GM12873 (cell line): ENCODE measurements around the gene ASPHD2.

Experiments
- CTCF ChIP-seq: IDR thresholded peaks from 2 replicates; pipeline ENCODE4 v1.5.1; 2012; ENCODE audit warnings: low read depth, mild to moderate bottlenecking, moderate library complexity, low read length, control low read depth; ENCODE audit not compliant: insufficient read depth; ENCODE audit errors: missing control alignments

Gene ASPHD2

GRCh38 chr22:26428515-26429457, at the start of gene ASPHD2:
Gene ASPHD2, plus strand, starts transcription at chr22:26429260. Its CDS starts 4,356 bp downstream, at chr22:26433616.
- no peak for TF ChIP-seq CTCF

GRCh38 chr22:26380072-26380830, 48.8 kb upstream of the ASPHD2 start:
- no peak for TF ChIP-seq CTCF

- TF ChIP-seq CTCF, result no peak
Measured at GRCh38 chr22:26382782-26383181, 46.3 kb upstream of the ASPHD2 start.

- no peak for TF ChIP-seq CTCF
Measured at GRCh38 chr22:26383968-26384556, 45.0 kb upstream of the ASPHD2 start.

GRCh38 chr22:26385164-26385563, 43.9 kb upstream of the ASPHD2 start:
- TF ChIP-seq CTCF, result no peak

GRCh38 chr22:26389125-26389524, 39.9 kb upstream of the ASPHD2 start:
- no peak for TF ChIP-seq CTCF

GRCh38 chr22:26391091-26391490, 38.0 kb upstream of the ASPHD2 start:
- no peak for TF ChIP-seq CTCF
